Measurements from ENCODE around the gene NLGN2. TPM values are rescaled to one million over a fixed set of nuclear protein-coding genes. Genes with fewer than 3 reads are reported as not detected.

Gene NLGN2
- total RNA-seq, 3 donors from 2014 or later, result 2.9 to 38.0 (median 6.7) TPM

- ATAC-seq (no peak), DNase-seq (no peak)
- TF ChIP-seq CTCF (IDR thresholded peaks at IDR 0.05), result no peak
- H3K9me3 ChIP-seq, result no peaks in the 10 kb centered on the region
- intact Hi-C loops (cut with DNase I, micrococcal nuclease), result no loop called here
- H3K36me3 ChIP-seq (ENCODE audit: low read depth), result no peaks in the 10 kb centered on the region
- no peaks in the 10 kb centered on the region for H3K4me1 ChIP-seq (ENCODE audit: low read depth)
- no peak overlapping the region for H3K4me3 ChIP-seq
Observed at GRCh38 chr17:7429722-7430121, 22.1 kb downstream of the NLGN2 start.

- Histone ChIP-seq H3K4me3 (no peak overlapping the region), H3K36me3 (ENCODE audit: low read depth) (no peaks in the 10 kb centered on the region), H3K4me1 (ENCODE audit: low read depth) (no peaks in the 10 kb centered on the region), H3K9me3 (no peaks in the 10 kb centered on the region)
- TF ChIP-seq CTCF (IDR thresholded peaks at IDR 0.05), result no peak
- DNase-seq (no peak), ATAC-seq (no peak)
- intact Hi-C loops (cut with DNase I, micrococcal nuclease), result no loop called here
Observed at GRCh38 chr17:7431231-7431630, 23.6 kb downstream of the NLGN2 start.

GRCh38 chr17:7432296-7432695 is 24.7 kb downstream of the NLGN2 start:
- DNase-seq (no peak), ATAC-seq (no peak)
- Histone ChIP-seq H3K9me3 (no peaks in the 10 kb centered on the region), H3K4me1 (ENCODE audit: low read depth) (peaks cover 3% of the 10 kb centered on the region), H3K36me3 (ENCODE audit: low read depth) (no peaks in the 10 kb centered on the region), H3K4me3 (no peak overlapping the region)
- intact Hi-C loops (cut with DNase I, micrococcal nuclease), result no loop called here
- no peak for TF ChIP-seq CTCF (IDR thresholded peaks at IDR 0.05)

GRCh38 chr17:7435676-7436555 is 28.3 kb downstream of the NLGN2 start:
- TF ChIP-seq CTCF (IDR thresholded peaks at IDR 0.05), result no peak
- no peaks in the 10 kb centered on the region for H3K36me3 ChIP-seq (ENCODE audit: low read depth)
- intact Hi-C loops (cut with DNase I, micrococcal nuclease), result loop anchor here in 1 of 2 donors (2.0 kb wide), 1 partner anchor 125 kb away; the partner anchor contains the start of gene SENP3
- H3K4me1 ChIP-seq (ENCODE audit: low read depth), result peaks cover 26% of the 10 kb centered on the region
- DNase-seq, result peak; percentile 71 to 83 (median 78)
- peak overlapping the region; percentile 32 for H3K4me3 ChIP-seq
- no peaks in the 10 kb centered on the region for H3K9me3 ChIP-seq
- peak; percentile 46 for ATAC-seq

GRCh38 chr17:7436556-7437368 is 29.1 kb downstream of the NLGN2 start:
- intact Hi-C loops (cut with DNase I, micrococcal nuclease), result no loop called here
- Histone ChIP-seq H3K36me3 (ENCODE audit: low read depth) (no peaks in the 10 kb centered on the region), H3K4me1 (ENCODE audit: low read depth) (peaks cover 26% of the 10 kb centered on the region), H3K9me3 (no peaks in the 10 kb centered on the region), H3K4me3 (peak overlapping the region; percentile 3)
- TF ChIP-seq CTCF (IDR thresholded peaks at IDR 0.05), result peak; percentile 80
- ATAC-seq (peak; percentile 84), DNase-seq (peak; percentile 87 to 91 (median 90))
